ENCODE results near the gene PAX1. TPM values are rescaled to one million over a fixed set of nuclear protein-coding genes. Genes with fewer than 3 reads are reported as not detected.

The PAX1 gene
- total RNA-seq, 1 donor from 2014 or later = not detected

DNA sequence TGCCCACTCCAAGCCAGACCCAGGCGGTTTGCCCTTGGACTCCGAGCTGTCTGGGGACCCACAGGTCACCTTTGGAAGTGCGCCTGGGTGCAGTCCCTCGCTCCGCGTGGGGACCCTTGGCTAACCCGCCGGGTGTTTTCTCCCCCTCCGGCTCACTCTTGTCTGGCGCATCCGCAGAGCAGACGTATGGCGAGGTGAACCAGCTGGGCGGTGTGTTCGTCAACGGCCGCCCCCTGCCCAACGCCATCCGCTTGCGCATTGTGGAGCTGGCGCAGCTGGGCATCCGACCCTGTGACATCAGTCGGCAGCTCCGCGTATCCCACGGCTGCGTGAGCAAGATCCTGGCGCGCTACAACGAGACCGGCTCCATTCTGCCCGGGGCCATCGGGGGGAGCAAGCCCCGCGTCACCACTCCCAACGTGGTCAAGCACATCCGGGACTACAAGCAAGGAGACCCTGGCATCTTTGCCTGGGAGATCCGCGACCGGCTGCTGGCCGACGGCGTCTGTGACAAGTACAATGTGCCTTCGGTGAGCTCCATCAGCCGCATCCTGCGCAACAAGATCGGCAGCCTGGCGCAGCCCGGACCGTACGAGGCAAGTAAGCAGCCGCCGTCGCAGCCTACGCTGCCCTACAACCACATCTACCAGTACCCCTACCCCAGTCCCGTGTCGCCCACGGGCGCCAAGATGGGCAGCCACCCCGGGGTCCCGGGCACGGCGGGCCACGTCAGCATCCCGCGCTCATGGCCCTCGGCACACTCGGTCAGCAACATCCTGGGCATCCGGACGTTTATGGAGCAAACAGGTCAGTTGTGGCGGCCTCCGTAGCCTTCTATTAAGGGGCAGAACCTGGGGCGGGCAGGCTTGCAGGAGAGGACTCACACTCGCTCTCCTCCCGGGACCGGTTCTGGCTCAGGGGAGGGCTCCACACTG is 1.1 kb downstream of the PAX1 start:
- Histone ChIP-seq H3K27ac (no peak overlapping the region), H3K27me3 (no peaks in the 10 kb centered on the region)

GRCh38 chr20:21707267-21707666 is 1.8 kb downstream of the PAX1 start:
- no peaks in the 10 kb centered on the region for H3K4me1 ChIP-seq
- no peak overlapping the region for H3K27ac ChIP-seq
- intact Hi-C loops (cut with DNase I) = no loop called here
- H3K4me3 ChIP-seq = no peak overlapping the region
- H3K36me3 ChIP-seq = no peaks in the 10 kb centered on the region
- no peaks in the 10 kb centered on the region for H3K9me3 ChIP-seq
- no peaks in the 10 kb centered on the region for H3K27me3 ChIP-seq
- TF ChIP-seq, protein P1, sequence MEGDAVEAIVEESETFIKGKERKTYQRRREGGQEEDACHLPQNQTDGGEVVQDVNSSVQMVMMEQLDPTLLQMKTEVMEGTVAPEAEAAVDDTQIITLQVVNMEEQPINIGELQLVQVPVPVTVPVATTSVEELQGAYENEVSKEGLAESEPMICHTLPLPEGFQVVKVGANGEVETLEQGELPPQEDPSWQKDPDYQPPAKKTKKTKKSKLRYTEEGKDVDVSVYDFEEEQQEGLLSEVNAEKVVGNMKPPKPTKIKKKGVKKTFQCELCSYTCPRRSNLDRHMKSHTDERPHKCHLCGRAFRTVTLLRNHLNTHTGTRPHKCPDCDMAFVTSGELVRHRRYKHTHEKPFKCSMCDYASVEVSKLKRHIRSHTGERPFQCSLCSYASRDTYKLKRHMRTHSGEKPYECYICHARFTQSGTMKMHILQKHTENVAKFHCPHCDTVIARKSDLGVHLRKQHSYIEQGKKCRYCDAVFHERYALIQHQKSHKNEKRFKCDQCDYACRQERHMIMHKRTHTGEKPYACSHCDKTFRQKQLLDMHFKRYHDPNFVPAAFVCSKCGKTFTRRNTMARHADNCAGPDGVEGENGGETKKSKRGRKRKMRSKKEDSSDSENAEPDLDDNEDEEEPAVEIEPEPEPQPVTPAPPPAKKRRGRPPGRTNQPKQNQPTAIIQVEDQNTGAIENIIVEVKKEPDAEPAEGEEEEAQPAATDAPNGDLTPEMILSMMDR (IDR thresholded peaks at IDR 0.05) = no peak
- DNase-seq (ENCODE audit: low spot score in 2 of 2) = no peak

More for the DNA sequence above, 1.1 kb downstream of the PAX1 start:
- Histone ChIP-seq H3K4me1 (no peaks in the 10 kb centered on the region), H3K9me3 (no peaks in the 10 kb centered on the region), H3K4me3 (no peak overlapping the region), H3K36me3 (no peaks in the 10 kb centered on the region)
- no peak for DNase-seq (ENCODE audit: low spot score in 2 of 2)
- intact Hi-C loops (cut with DNase I) = no loop called here
- TF ChIP-seq, protein P1 (IDR thresholded peaks at IDR 0.05) = no peak

DNA sequence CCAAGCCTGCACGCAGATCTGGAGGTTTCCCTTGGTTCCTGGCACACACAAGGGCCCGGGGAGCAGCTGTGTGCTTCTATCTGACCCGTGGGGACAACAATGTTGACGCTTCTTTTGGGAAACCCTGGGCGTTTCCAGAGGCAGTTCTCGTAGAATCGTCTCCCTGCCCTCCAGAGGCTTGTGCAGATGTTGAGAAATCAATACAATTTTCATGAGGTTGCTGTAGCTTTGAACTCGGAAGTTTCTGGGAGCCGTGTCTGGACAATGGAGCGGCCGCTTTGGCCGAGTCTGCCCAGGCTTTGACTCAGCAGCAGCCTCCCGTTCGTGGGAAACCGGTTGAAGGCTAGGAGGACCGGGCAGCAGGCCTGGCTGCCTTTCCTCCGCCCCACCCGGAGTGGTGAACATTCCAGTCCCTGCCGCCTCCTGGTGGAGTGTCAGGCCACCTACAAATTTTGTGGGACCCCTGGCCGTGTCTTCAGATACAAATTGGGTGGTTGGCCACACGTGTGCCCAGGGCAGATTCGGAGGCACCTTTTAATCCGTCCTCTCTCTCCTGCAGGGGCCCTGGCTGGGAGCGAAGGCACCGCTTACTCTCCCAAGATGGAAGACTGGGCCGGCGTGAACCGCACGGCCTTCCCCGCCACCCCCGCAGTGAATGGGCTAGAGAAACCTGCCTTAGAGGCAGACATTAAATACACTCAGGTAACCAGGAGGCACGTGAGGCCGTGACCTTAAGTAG is 2.7 kb downstream of the PAX1 start:
- no peaks in the 10 kb centered on the region for H3K27me3 ChIP-seq
- no peak overlapping the region for H3K4me3 ChIP-seq
- H3K4me1 ChIP-seq = no peaks in the 10 kb centered on the region
- intact Hi-C loops (cut with DNase I) = no loop called here
- H3K27ac ChIP-seq = no peak overlapping the region
- H3K9me3 ChIP-seq = no peaks in the 10 kb centered on the region
- TF ChIP-seq, protein P1 (IDR thresholded peaks at IDR 0.05) = no peak
- no peaks in the 10 kb centered on the region for H3K36me3 ChIP-seq
- DNase-seq (ENCODE audit: low spot score in 2 of 2) = no peak

- no peaks in the 10 kb centered on the region for H3K36me3 ChIP-seq
- H3K9me3 ChIP-seq = no peaks in the 10 kb centered on the region
- DNase-seq (ENCODE audit: low spot score in 2 of 2) = no peak
- TF ChIP-seq, protein P1 (IDR thresholded peaks at IDR 0.05) = no peak
- H3K4me3 ChIP-seq = no peak overlapping the region
- H3K27me3 ChIP-seq = no peaks in the 10 kb centered on the region
- intact Hi-C loops (cut with DNase I) = no loop called here
- H3K4me1 ChIP-seq = no peaks in the 10 kb centered on the region
- H3K27ac ChIP-seq = no peak overlapping the region
These were observed 3.5 kb downstream of the PAX1 start for GRCh38 chr20:21708738-21709534.

DNA sequence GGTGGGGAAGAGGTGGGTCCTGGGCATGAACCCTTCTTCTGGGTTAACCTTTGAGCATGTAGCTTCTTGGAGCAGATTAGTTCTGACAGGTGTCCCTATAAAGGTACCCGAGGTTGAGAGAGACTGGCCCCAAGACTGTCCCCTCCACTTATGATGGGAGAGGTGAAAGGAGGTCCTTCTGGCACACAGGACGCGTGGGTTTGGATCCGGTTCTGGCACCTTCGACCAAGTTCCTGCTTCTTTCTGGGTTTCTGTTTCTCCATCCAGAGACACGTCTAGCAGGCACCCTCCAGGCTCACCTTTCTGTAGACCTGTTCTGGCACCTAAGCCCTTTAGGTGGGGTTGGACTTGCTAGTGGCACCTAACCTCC is 4.1 kb downstream of the PAX1 start:
- no peak for DNase-seq (ENCODE audit: low spot score in 2 of 2)
- no peaks in the 10 kb centered on the region for H3K27me3 ChIP-seq
- TF ChIP-seq, protein P1 (IDR thresholded peaks at IDR 0.05) = no peak
- H3K9me3 ChIP-seq = no peaks in the 10 kb centered on the region
- no peaks in the 10 kb centered on the region for H3K36me3 ChIP-seq
- H3K27ac ChIP-seq = no peak overlapping the region
- H3K4me1 ChIP-seq = no peaks in the 10 kb centered on the region
- intact Hi-C loops (cut with DNase I) = no loop called here
- H3K4me3 ChIP-seq = no peak overlapping the region
